HCT116 (cell line): ENCODE data around the gene GLIPR2.

ENCODE experiments used
- CBX3 ChIP-seq: IDR thresholded peaks from 2 replicates; pipeline ENCODE4 v1.6.1; 2012; ENCODE audit warnings: low read depth
- EZH2phosphoT487 ChIP-seq: fragments of 200-600 bp; IDR thresholded peaks from 2 replicates; pipeline ENCODE4 v1.6.1; 2018; ENCODE audit warnings: antibody characterized with exemption, borderline replicate concordance
- FOSL1 ChIP-seq: IDR thresholded peaks from 2 replicates; pipeline ENCODE4 v1.6.1; 2012; ENCODE audit warnings: low read depth
- JUND ChIP-seq: IDR thresholded peaks from 2 replicates; pipeline ENCODE4 v1.6.1; 2012
- POLR2AphosphoS5 ChIP-seq: IDR thresholded peaks from 2 replicates; pipeline ENCODE4 v1.6.1; 2011; ENCODE audit warnings: mild to moderate bottlenecking, low read depth, low read length, moderate library complexity
- RAD21 ChIP-seq: IDR thresholded peaks from 2 replicates; pipeline ENCODE4 v1.6.1; 2012; ENCODE audit warnings: low read depth, mild to moderate bottlenecking
- YY1 ChIP-seq: IDR thresholded peaks from 2 replicates; pipeline ENCODE4 v1.6.1; 2011; ENCODE audit warnings: low read length, low read depth, moderate library complexity, mild to moderate bottlenecking; ENCODE audit not compliant: insufficient replicate concordance; ENCODE audit errors: extremely low read depth
- ZFX ChIP-seq: fragments of 450-650 bp; IDR thresholded peaks from 2 replicates; pipeline ENCODE4 v1.6.1; 2017
- TF ChIP-seq, protein P1 (sequence below), 3 experiments: fragments of 200-600 bp in 1 of 3; sonication (generic) in 1 of 3; IDR thresholded peaks in 2 of 3; conservative IDR thresholded peaks in 1 of 3; 2 replicates each; pipeline ENCODE4 v1.5.1; 2012 to 2017; ENCODE audit warnings: low read depth in 2 of 3, low read length in 2 of 3, antibody characterized with exemption in 1 of 3, borderline replicate concordance in 1 of 3, control low read depth in 1 of 3, mild to moderate bottlenecking in 1 of 3, mixed read lengths in 1 of 3, mixed run types in 1 of 3, moderate library complexity in 1 of 3; ENCODE audit not compliant: insufficient read depth in 1 of 3
- TF ChIP-seq, protein P2 (sequence below): IDR thresholded peaks from 2 replicates; pipeline ENCODE4 v1.6.1; 2011; ENCODE audit warnings: mild to moderate bottlenecking, low read length, moderate library complexity; ENCODE audit not compliant: insufficient replicate concordance; ENCODE audit errors: extremely low read depth

DNA sequence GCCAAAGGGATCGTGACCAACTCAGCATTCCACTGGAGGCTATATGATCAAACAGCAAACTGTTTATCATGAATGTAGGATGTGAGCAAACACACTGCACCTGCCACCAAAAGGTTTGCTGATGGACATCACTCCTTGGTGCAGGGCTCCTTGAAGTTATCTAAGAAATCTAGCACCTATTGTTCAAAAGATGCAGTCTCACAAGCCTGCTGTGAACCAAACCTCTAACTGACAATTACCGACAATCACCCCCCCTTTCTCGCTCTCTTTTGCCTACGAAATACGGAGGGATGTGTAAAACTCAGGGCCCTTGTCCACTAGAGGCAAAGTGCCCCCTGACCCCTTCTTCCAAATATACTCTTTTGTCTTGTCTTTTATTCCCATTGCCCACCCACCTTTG, 51.7 kb downstream of the GLIPR2 start:
- TF ChIP-seq POLR2AphosphoS5 (no peak), YY1 (no peak), RAD21 (no peak), ZFX (no peak), EZH2phosphoT487 (no peak), FOSL1 (no peak), CBX3 (no peak), JUND (no peak)
- TF ChIP-seq, protein P1, sequence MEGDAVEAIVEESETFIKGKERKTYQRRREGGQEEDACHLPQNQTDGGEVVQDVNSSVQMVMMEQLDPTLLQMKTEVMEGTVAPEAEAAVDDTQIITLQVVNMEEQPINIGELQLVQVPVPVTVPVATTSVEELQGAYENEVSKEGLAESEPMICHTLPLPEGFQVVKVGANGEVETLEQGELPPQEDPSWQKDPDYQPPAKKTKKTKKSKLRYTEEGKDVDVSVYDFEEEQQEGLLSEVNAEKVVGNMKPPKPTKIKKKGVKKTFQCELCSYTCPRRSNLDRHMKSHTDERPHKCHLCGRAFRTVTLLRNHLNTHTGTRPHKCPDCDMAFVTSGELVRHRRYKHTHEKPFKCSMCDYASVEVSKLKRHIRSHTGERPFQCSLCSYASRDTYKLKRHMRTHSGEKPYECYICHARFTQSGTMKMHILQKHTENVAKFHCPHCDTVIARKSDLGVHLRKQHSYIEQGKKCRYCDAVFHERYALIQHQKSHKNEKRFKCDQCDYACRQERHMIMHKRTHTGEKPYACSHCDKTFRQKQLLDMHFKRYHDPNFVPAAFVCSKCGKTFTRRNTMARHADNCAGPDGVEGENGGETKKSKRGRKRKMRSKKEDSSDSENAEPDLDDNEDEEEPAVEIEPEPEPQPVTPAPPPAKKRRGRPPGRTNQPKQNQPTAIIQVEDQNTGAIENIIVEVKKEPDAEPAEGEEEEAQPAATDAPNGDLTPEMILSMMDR (IDR thresholded peaks at IDR 0.05 in 2 of 3, conservative IDR thresholded peaks at IDR 0.05 in 1 of 3; ENCODE audit: borderline replicate concordance in 1 of 3, insufficient read depth in 1 of 3, low read depth in 2 of 3, low read length in 2 of 3) = no peak
- TF ChIP-seq, protein P2, sequence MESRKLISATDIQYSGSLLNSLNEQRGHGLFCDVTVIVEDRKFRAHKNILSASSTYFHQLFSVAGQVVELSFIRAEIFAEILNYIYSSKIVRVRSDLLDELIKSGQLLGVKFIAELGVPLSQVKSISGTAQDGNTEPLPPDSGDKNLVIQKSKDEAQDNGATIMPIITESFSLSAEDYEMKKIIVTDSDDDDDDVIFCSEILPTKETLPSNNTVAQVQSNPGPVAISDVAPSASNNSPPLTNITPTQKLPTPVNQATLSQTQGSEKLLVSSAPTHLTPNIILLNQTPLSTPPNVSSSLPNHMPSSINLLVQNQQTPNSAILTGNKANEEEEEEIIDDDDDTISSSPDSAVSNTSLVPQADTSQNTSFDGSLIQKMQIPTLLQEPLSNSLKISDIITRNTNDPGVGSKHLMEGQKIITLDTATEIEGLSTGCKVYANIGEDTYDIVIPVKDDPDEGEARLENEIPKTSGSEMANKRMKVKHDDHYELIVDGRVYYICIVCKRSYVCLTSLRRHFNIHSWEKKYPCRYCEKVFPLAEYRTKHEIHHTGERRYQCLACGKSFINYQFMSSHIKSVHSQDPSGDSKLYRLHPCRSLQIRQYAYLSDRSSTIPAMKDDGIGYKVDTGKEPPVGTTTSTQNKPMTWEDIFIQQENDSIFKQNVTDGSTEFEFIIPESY = no peak
